Stimulated activated CD4-positive, alpha-beta T cell treated with anti-CD3 and anti-CD28 coated beads, Interleukin-12 subunit alpha, Interleukin-12 subunit beta, amount 100 ng/mL, for 48 hours (primary cell): ENCODE results near the gene POLDIP2.

Source experiments
- DNase-seq, 3 donors: peaks; one replicate each; pipeline ENCODE4 v3.0.0-alpha.2; 2020; ENCODE audit warnings: low read depth in 2 of 3, low spot score in 1 of 3

POLDIP2 gene

GRCh38 chr17:28357061-28357900 lies at the start of gene POLDIP2:
Gene POLDIP2, minus strand, starts transcription at chr17:28357527. Its CDS starts 79 bp downstream, at chr17:28357448.
- DNase-seq, result peak; percentile 92 to 95 (median 94)

GRCh38 chr17:28406473-28406814 lies 49.1 kb upstream of the POLDIP2 start:
- no peak for DNase-seq

GRCh38 chr17:28405632-28406472 lies 48.5 kb upstream of the POLDIP2 start, which contains the start of gene SLC46A1:
Gene SLC46A1, minus strand, starts transcription at chr17:28406212. Its CDS starts 98 bp downstream, at chr17:28406114.
- peak in 2 of 3 donors; percentile 55 to 56 for DNase-seq

GRCh38 chr17:28404812-28405570 lies 47.7 kb upstream of the POLDIP2 start:
- no peak for DNase-seq

GRCh38 chr17:28404461-28404811 lies 47.1 kb upstream of the POLDIP2 start:
- no peak for DNase-seq

GRCh38 chr17:28404007-28404406 lies 46.7 kb upstream of the POLDIP2 start:
- no peak for DNase-seq

- DNase-seq, result no peak
Measured at GRCh38 chr17:28402844-28403243, 45.5 kb upstream of the POLDIP2 start.

- DNase-seq, result no peak
Measured at GRCh38 chr17:28402224-28402630, 44.9 kb upstream of the POLDIP2 start.

GRCh38 chr17:28399808-28400207 lies 42.5 kb upstream of the POLDIP2 start:
- DNase-seq, result no peak

GRCh38 chr17:28398280-28398981 lies 41.1 kb upstream of the POLDIP2 start:
- no peak for DNase-seq

GRCh38 chr17:28397687-28398279 lies 40.5 kb upstream of the POLDIP2 start:
- no peak for DNase-seq

- DNase-seq, result no peak
Measured at GRCh38 chr17:28397275-28397674, 39.9 kb upstream of the POLDIP2 start.

GRCh38 chr17:28396635-28397239 lies 39.4 kb upstream of the POLDIP2 start:
- DNase-seq, result no peak

- DNase-seq, result no peak
Measured at GRCh38 chr17:28395968-28396367, 38.6 kb upstream of the POLDIP2 start.

GRCh38 chr17:28395426-28395825 lies 38.1 kb upstream of the POLDIP2 start:
- DNase-seq, result no peak

GRCh38 chr17:28394337-28395116 lies 37.2 kb upstream of the POLDIP2 start:
- DNase-seq, result no peak

GRCh38 chr17:28392491-28392890 lies 35.2 kb upstream of the POLDIP2 start:
- no peak for DNase-seq

GRCh38 chr17:28391401-28391800 lies 34.1 kb upstream of the POLDIP2 start:
- no peak for DNase-seq

- no peak for DNase-seq
Measured at GRCh38 chr17:28390984-28391383, 33.7 kb upstream of the POLDIP2 start.
